Duodenal mucosa (tissue), 2 donors: ENCODE data around the gene TLE1.

Source experiments
- H3K27ac ChIP-seq: one replicate; pipeline ENCODE4 v1.7.0; 2013; ENCODE audit warnings: low read depth, low read length
- H3K27me3 ChIP-seq, 2 donors: one replicate each; pipeline ENCODE4 v1.7.0; 2013; ENCODE audit warnings: low read length in 2 of 2, control low read depth in 1 of 2; ENCODE audit not compliant: insufficient read depth in 2 of 2, control insufficient read depth in 1 of 2
- H3K36me3 ChIP-seq, 2 donors: one replicate each; pipeline ENCODE4 v1.7.0; 2013; ENCODE audit warnings: low read length in 2 of 2, control low read depth in 1 of 2; ENCODE audit not compliant: insufficient read depth in 2 of 2, control insufficient read depth in 1 of 2
- H3K4me1 ChIP-seq, 2 donors: one replicate each; pipeline ENCODE4 v1.7.0; 2013; ENCODE audit warnings: low read length in 2 of 2, control low read depth in 1 of 2; ENCODE audit not compliant: insufficient read depth in 2 of 2, control insufficient read depth in 1 of 2
- H3K4me3 ChIP-seq, 2 donors: one replicate each; pipeline ENCODE4 v1.7.0; 2013; ENCODE audit warnings: low read length in 2 of 2, low read depth in 1 of 2
- H3K9ac ChIP-seq, 2 donors: one replicate each; pipeline ENCODE4 v1.7.0; 2013; ENCODE audit warnings: low read length in 2 of 2, low read depth in 1 of 2
- H3K9me3 ChIP-seq, 2 donors: one replicate each; pipeline ENCODE4 v1.7.0; 2013; ENCODE audit warnings: low read length in 2 of 2, control low read depth in 1 of 2; ENCODE audit not compliant: control insufficient read depth in 1 of 2

TLE1 gene

DNA sequence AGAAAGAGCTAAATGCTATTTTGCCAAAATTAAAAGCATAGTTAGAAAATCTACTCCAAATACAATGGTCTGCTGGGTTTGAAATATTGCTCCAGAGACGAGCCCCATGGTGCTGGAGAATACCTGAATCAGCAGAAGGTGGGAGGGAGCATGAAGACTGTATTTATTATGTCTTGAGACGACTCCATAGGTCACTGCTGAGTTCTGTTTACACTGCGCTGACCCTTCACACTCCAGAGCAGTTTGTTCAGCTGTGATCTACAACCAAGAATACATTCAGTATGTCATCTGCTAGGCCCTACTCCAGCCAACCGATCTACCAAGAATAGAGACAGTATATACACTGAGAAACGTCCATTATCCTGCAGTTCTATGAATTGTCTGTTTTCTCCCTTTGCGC is 150.5 kb downstream of the TLE1 start:
- H3K27ac ChIP-seq = no peak overlapping the region

DNA sequence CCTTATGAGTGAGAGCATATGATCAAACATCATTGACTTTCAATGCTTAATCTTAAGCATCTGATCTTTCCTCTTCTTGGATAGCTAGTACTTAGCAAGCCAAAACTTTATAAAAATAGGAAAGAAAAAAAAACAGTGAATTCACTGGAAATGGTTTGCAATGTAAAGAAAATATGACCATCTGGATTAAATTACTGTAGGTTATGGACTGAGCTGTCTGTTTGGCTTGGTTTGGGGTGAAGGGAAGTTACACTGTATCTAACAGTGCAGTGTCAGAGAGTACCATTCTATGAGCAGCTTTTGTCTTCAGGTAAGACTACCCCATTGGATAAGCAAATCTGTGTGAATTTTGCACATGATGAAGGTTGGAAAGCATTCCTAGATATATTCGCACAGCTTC is 151.4 kb downstream of the TLE1 start:
- H3K27me3 ChIP-seq = no peaks in the 10 kb centered on the region
- H3K4me3 ChIP-seq = no peak overlapping the region
- H3K9ac ChIP-seq = no peak overlapping the region
- no peak overlapping the region for H3K27ac ChIP-seq
- H3K36me3 ChIP-seq = no peaks in the 10 kb centered on the region
- H3K4me1 ChIP-seq = no peaks in the 10 kb centered on the region
- no peaks in the 10 kb centered on the region for H3K9me3 ChIP-seq

More for the DNA sequence above, 150.5 kb downstream of the TLE1 start:
- no peaks in the 10 kb centered on the region for H3K27me3 ChIP-seq
- no peaks in the 10 kb centered on the region for H3K36me3 ChIP-seq
- no peak overlapping the region for H3K9ac ChIP-seq
- H3K4me3 ChIP-seq = no peak overlapping the region
- H3K4me1 ChIP-seq = no peaks in the 10 kb centered on the region
- no peaks in the 10 kb centered on the region for H3K9me3 ChIP-seq

- Histone ChIP-seq H3K27ac (no peak overlapping the region), H3K9ac (no peak overlapping the region), H3K36me3 (no peaks in the 10 kb centered on the region), H3K27me3 (no peaks in the 10 kb centered on the region), H3K4me3 (no peak overlapping the region), H3K9me3 (no peaks in the 10 kb centered on the region), H3K4me1 (no peaks in the 10 kb centered on the region)
These were observed 152.9 kb downstream of the TLE1 start for GRCh38 chr9:81536242-81537025.

DNA sequence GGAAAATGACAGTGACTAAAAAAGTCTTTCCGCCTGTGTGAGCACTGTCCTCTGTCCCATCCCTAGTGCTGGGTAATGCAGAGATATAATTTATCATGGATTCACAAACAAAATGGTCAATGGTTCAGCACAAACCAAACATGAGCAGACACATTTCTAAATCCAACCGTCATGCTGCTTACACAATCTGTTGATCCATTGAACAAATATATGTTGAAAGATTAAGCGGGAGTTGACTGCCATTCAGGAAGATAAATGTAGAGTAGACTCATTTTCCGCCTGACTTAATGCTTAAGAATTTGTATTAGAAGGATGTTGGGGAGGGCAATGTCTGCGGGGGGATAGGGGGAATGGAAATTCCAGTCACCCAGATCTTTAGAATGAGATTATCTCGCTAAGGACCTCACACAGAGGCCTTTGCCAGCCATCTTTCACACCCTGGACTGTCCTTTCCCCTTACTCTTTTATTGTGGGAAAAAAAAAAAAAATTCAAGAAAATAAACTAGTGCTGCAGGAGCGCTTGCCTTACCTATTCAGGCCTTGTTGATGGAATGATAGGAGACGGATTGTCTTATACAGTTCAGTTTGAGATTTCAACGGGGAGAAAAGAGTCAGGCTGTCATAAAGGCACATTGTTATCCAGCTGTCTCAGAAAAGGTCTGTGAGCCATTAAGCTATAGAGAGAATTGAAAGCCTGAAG is 153.7 kb downstream of the TLE1 start:
- Histone ChIP-seq H3K4me1 (no peaks in the 10 kb centered on the region), H3K9me3 (no peaks in the 10 kb centered on the region), H3K27ac (no peak overlapping the region), H3K27me3 (no peaks in the 10 kb centered on the region), H3K9ac (no peak overlapping the region), H3K4me3 (no peak overlapping the region), H3K36me3 (no peaks in the 10 kb centered on the region)

DNA sequence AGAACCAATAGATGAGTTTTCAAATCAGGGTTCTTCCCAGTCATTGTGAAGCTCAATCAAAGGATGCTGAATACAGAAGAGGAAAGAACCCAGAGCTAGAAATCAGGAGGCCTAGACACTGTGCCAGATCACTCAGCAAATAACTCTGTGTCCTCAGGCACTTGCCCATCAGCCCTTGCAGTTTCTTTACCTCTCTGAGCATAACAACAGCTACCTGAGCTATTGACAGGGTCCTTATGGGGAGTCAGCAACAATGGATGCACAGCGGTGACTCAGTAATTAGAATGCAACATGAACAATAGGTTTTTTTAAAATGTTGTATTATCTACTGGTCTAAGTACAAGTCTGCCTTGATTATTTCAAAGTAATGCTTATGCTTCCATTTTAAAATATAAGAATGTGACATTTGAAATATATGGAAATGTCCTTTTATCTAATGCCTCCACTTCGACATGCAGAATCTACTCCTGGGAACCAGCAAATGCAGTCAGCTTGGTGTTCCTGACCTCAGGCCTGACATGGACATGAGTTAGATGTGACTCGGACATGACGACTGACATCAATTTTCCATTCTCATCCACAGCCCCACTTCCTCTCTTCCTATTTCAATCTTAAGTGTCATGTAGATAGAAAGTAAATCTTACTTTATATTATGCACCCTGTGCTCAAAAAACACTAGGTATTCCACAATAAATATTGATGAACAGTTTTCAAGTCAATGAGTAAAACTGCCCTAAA is 155.0 kb downstream of the TLE1 start:
- no peaks in the 10 kb centered on the region for H3K36me3 ChIP-seq
- H3K9ac ChIP-seq = no peak overlapping the region
- H3K27ac ChIP-seq = no peak overlapping the region
- H3K27me3 ChIP-seq = no peaks in the 10 kb centered on the region
- H3K9me3 ChIP-seq = no peaks in the 10 kb centered on the region
- H3K4me3 ChIP-seq = no peak overlapping the region
- no peaks in the 10 kb centered on the region for H3K4me1 ChIP-seq
